RWPE2 (cell line): ENCODE measurements around the gene ADM2.

Experiments
- ATAC-seq: fragments of 200-7000 bp; cut with Tn5 transposase; 3 replicates; pipeline ENCODE4 v1.9.1; 2021; ENCODE audit warnings: low read depth
- DNase-seq: peaks from one replicate; pipeline ENCODE4 v3.0.0-alpha.2; 2020; ENCODE audit warnings: low spot score
- H3K27ac ChIP-seq: fragments of 450-650 bp; 2 replicates; pipeline ENCODE4 v1.5.1; 2017; ENCODE audit warnings: mild to moderate bottlenecking; ENCODE audit not compliant: poor library complexity, severe bottlenecking
- H3K27me3 ChIP-seq: fragments of 250-450 bp; sonication (Bioruptor Pico); 2 replicates; pipeline ENCODE4 v1.5.1; 2021; ENCODE audit warnings: mild to moderate bottlenecking, moderate library complexity; ENCODE audit not compliant: insufficient read depth, poor library complexity, severe bottlenecking
- H3K36me3 ChIP-seq: fragments of 250-450 bp; sonication (Bioruptor Pico); 2 replicates; pipeline ENCODE4 v1.5.1; 2020; ENCODE audit warnings: low read depth, mild to moderate bottlenecking, moderate library complexity
- H3K4me1 ChIP-seq: fragments of 250-450 bp; sonication (Bioruptor Pico); 2 replicates; pipeline ENCODE4 v1.5.1; 2021; ENCODE audit warnings: mild to moderate bottlenecking, moderate library complexity; ENCODE audit not compliant: insufficient read depth, poor library complexity, severe bottlenecking
- H3K4me3 ChIP-seq: fragments of 250-450 bp; sonication (Bioruptor Pico); 2 replicates; pipeline ENCODE4 v1.5.1; 2021; ENCODE audit warnings: mild to moderate bottlenecking, moderate library complexity; ENCODE audit not compliant: severe bottlenecking
- H3K9me3 ChIP-seq: fragments of 250-450 bp; sonication (Bioruptor Pico); 2 replicates; pipeline ENCODE4 v1.5.1; 2021; ENCODE audit warnings: mild to moderate bottlenecking, moderate library complexity; ENCODE audit not compliant: severe bottlenecking
- CTCF ChIP-seq: fragments of 450-650 bp; IDR thresholded peaks from one replicate; pipeline ENCODE4 v1.5.1; 2017; ENCODE audit warnings: mild to moderate bottlenecking, moderate library complexity; ENCODE audit not compliant: poor library complexity, severe bottlenecking

Gene ADM2

GRCh38 chr22:50455201-50455600 is 26.1 kb upstream of the ADM2 start:
- H3K36me3 ChIP-seq, result peaks cover 47% of the 10 kb centered on the region
- DNase-seq, result no peak
- no peak for ATAC-seq

GRCh38 chr22:50456026-50456425 is 25.3 kb upstream of the ADM2 start:
- H3K27me3 ChIP-seq, result no peaks in the 10 kb centered on the region
- H3K9me3 ChIP-seq, result no peaks in the 10 kb centered on the region
- no peak overlapping the region for H3K4me3 ChIP-seq
- no peak overlapping the region for H3K27ac ChIP-seq
- DNase-seq, result no peak
- no peak for ATAC-seq
- peaks cover 2% of the 10 kb centered on the region for H3K4me1 ChIP-seq
- no peak for TF ChIP-seq CTCF
- peaks cover 50% of the 10 kb centered on the region for H3K36me3 ChIP-seq

More at GRCh38 chr22:50455201-50455600, 26.1 kb upstream of the ADM2 start:
- no peaks in the 10 kb centered on the region for H3K4me1 ChIP-seq
- no peaks in the 10 kb centered on the region for H3K27me3 ChIP-seq
- no peak for TF ChIP-seq CTCF
- no peak overlapping the region for H3K4me3 ChIP-seq
- no peak overlapping the region for H3K27ac ChIP-seq
- no peaks in the 10 kb centered on the region for H3K9me3 ChIP-seq

- Histone ChIP-seq H3K27ac (no peak overlapping the region), H3K4me1 (peaks cover 4% of the 10 kb centered on the region), H3K27me3 (no peaks in the 10 kb centered on the region), H3K36me3 (peaks cover 52% of the 10 kb centered on the region), H3K9me3 (no peaks in the 10 kb centered on the region), H3K4me3 (no peak overlapping the region)
- TF ChIP-seq CTCF, result peak; percentile 28
- no peak for DNase-seq
- no peak for ATAC-seq
These were observed 24.7 kb upstream of the ADM2 start for GRCh38 chr22:50456466-50457234.

- no peaks in the 10 kb centered on the region for H3K9me3 ChIP-seq
- peaks cover 4% of the 10 kb centered on the region for H3K4me1 ChIP-seq
- H3K27me3 ChIP-seq, result no peaks in the 10 kb centered on the region
- no peak overlapping the region for H3K27ac ChIP-seq
- no peak for TF ChIP-seq CTCF
- DNase-seq (no peak), ATAC-seq (no peak)
- no peak overlapping the region for H3K4me3 ChIP-seq
- H3K36me3 ChIP-seq, result peaks cover 51% of the 10 kb centered on the region
These were observed 22.3 kb upstream of the ADM2 start for GRCh38 chr22:50459016-50459415.

GRCh38 chr22:50459496-50460140 is 21.7 kb upstream of the ADM2 start:
- no peak overlapping the region for H3K27ac ChIP-seq
- no peaks in the 10 kb centered on the region for H3K27me3 ChIP-seq
- peaks cover 4% of the 10 kb centered on the region for H3K4me1 ChIP-seq
- no peak for DNase-seq
- H3K4me3 ChIP-seq, result no peak overlapping the region
- H3K36me3 ChIP-seq, result peaks cover 51% of the 10 kb centered on the region
- TF ChIP-seq CTCF, result no peak
- no peaks in the 10 kb centered on the region for H3K9me3 ChIP-seq
- ATAC-seq, result no peak
